GM23338 (cell line): ENCODE measurements around the gene RNF5. TPM values are rescaled to one million over a fixed set of nuclear protein-coding genes. Genes with fewer than 3 reads are reported as not detected.
A peak's percentile ranks its signal among the peaks of the same experiment; 100 is the strongest.

Experiments
- ATAC-seq: fragments of 200-7000 bp; cut with Tn5 transposase; 3 replicates; pipeline ENCODE4 v1.9.1; 2020
- DNase-seq: peaks from one replicate; pipeline ENCODE4 v3.0.0-alpha.2; 2015; ENCODE audit warnings: low spot score
- H2AFZ ChIP-seq: fragments of 200-600 bp; sonication (generic); 2 replicates; pipeline ENCODE4 v1.8.0; 2016; ENCODE audit warnings: antibody characterized with exemption, mild to moderate bottlenecking, moderate library complexity
- H3F3A ChIP-seq: fragments of 200-600 bp; sonication (generic); replicated peaks from 2 replicates; pipeline ENCODE4 v1.8.0; 2017; ENCODE audit warnings: antibody characterized with exemption, mixed run types, low read depth
- H3K27ac ChIP-seq: fragments of 200-600 bp; sonication (generic); 2 replicates; pipeline ENCODE4 v1.6.1; 2016; ENCODE audit warnings: low read depth
- H3K27me3 ChIP-seq: fragments of 200-600 bp; sonication (generic); 2 replicates; pipeline ENCODE4 v1.8.0; 2016; ENCODE audit warnings: mild to moderate bottlenecking, mixed run types, moderate library complexity; ENCODE audit not compliant: insufficient read depth
- H3K36me3 ChIP-seq: fragments of 200-600 bp; sonication (generic); 2 replicates; pipeline ENCODE4 v1.8.0; 2016; ENCODE audit warnings: mild to moderate bottlenecking; ENCODE audit not compliant: insufficient read depth
- H3K4me1 ChIP-seq: fragments of 200-600 bp; sonication (generic); 2 replicates; pipeline ENCODE4 v1.8.0; 2016; ENCODE audit warnings: mild to moderate bottlenecking, moderate library complexity; ENCODE audit not compliant: insufficient read depth
- H3K4me2 ChIP-seq: fragments of 200-600 bp; sonication (generic); 2 replicates; pipeline ENCODE4 v1.7.1; 2017; ENCODE audit warnings: mixed run types
- H3K4me3 ChIP-seq: fragments of 200-600 bp; sonication (generic); 2 replicates; pipeline ENCODE4 v1.6.1; 2016; ENCODE audit warnings: mixed run types
- H3K79me2 ChIP-seq: fragments of 200-600 bp; sonication (generic); replicated peaks from 2 replicates; pipeline ENCODE4 v1.8.0; 2017; ENCODE audit warnings: mild to moderate bottlenecking; ENCODE audit not compliant: insufficient read depth
- H3K9me2 ChIP-seq: fragments of 200-600 bp; sonication (generic); 2 replicates; pipeline ENCODE4 v1.8.0; 2017; ENCODE audit not compliant: insufficient read depth
- H4K20me1 ChIP-seq: fragments of 200-600 bp; sonication (generic); replicated peaks from 2 replicates; pipeline ENCODE4 v1.8.0; 2017; ENCODE audit warnings: mild to moderate bottlenecking; ENCODE audit not compliant: insufficient read depth
- H3K27ac Mint-ChIP-seq: 2 replicates; pipeline ENCODE4 v1.8.0; 2020; ENCODE audit warnings: inconsistent platforms, mild to moderate bottlenecking, moderate library complexity, mixed read lengths
- H3K27me3 Mint-ChIP-seq: 3 replicates; pipeline ENCODE4 v1.8.0; 2022; ENCODE audit warnings: low read depth, mild to moderate bottlenecking, moderate library complexity, mixed read lengths, inconsistent platforms; ENCODE audit not compliant: insufficient read depth, poor library complexity
- H3K36me3 Mint-ChIP-seq: 3 replicates; pipeline ENCODE4 v1.8.0; 2021; ENCODE audit warnings: low read depth, mild to moderate bottlenecking, inconsistent platforms, moderate library complexity, mixed read lengths
- H3K4me1 Mint-ChIP-seq: 3 replicates; pipeline ENCODE4 v1.8.0; 2020; ENCODE audit warnings: mild to moderate bottlenecking, inconsistent platforms, mixed read lengths
- H3K4me3 Mint-ChIP-seq: 3 replicates; pipeline ENCODE4 v1.8.0; 2021; ENCODE audit warnings: moderate library complexity, mild to moderate bottlenecking, inconsistent platforms, mixed read lengths
- H3K9me3 Mint-ChIP-seq: 3 replicates; pipeline ENCODE4 v1.8.0; 2020; ENCODE audit warnings: moderate library complexity, mild to moderate bottlenecking, inconsistent platforms, mixed read lengths
- CREB1 ChIP-seq: fragments of 250-450 bp; sonication (Bioruptor Pico); IDR thresholded peaks from 2 replicates; pipeline ENCODE4 v1.5.0; 2020; ENCODE audit warnings: low read depth, mild to moderate bottlenecking, moderate library complexity
- CTCF ChIP-seq, 2 experiments: fragments of 200-600 bp in 1 of 2; sonication (generic) in 1 of 2; conservative IDR thresholded peaks; 2 replicates each; pipeline versions ENCODE4 v1.5.1 to v1.6.1; 2016 to 2017; ENCODE audit warnings: antibody characterized with exemption in 2 of 2, low read depth in 2 of 2, mild to moderate bottlenecking in 2 of 2, moderate library complexity in 1 of 2
- ETS1 ChIP-seq: IDR thresholded peaks from 2 replicates; pipeline ENCODE4 v1.6.1; 2016; ENCODE audit warnings: antibody characterized with exemption
- EZH2 ChIP-seq: fragments of 200-600 bp; sonication (generic); IDR thresholded peaks from one replicate; pipeline ENCODE4 v1.8.0; 2017; ENCODE audit warnings: antibody characterized with exemption, mild to moderate bottlenecking, low read depth; ENCODE audit not compliant: unreplicated experiment
- EZH2phosphoT487 ChIP-seq: fragments of 200-600 bp; sonication (generic); IDR thresholded peaks from one replicate; pipeline ENCODE4 v1.8.1; 2018; ENCODE audit warnings: antibody characterized with exemption; ENCODE audit not compliant: unreplicated experiment
- JUNB ChIP-seq: IDR thresholded peaks from one replicate; pipeline ENCODE4 v1.6.1; 2016; ENCODE audit warnings: antibody characterized with exemption; ENCODE audit not compliant: unreplicated experiment
- NANOG ChIP-seq: IDR thresholded peaks from 2 replicates; pipeline ENCODE4 v1.6.1; 2016; ENCODE audit warnings: antibody characterized with exemption, borderline replicate concordance
- POLR2AphosphoS5 ChIP-seq: IDR thresholded peaks from 2 replicates; pipeline ENCODE4 v1.6.1; 2016; ENCODE audit warnings: antibody characterized with exemption, low read depth
- REST ChIP-seq: IDR thresholded peaks from one replicate; pipeline ENCODE4 v1.6.1; 2018; ENCODE audit warnings: antibody characterized with exemption; ENCODE audit not compliant: unreplicated experiment
- STAT1 ChIP-seq: IDR thresholded peaks from one replicate; pipeline ENCODE4 v1.6.1; 2016; ENCODE audit warnings: antibody characterized with exemption; ENCODE audit not compliant: unreplicated experiment
- ZNF114 ChIP-seq: fragments of 250-450 bp; sonication (Bioruptor Pico); IDR thresholded peaks from 2 replicates; pipeline ENCODE4 v1.5.0; 2020; ENCODE audit warnings: mild to moderate bottlenecking, moderate library complexity
- ZNF462 ChIP-seq: fragments of 250-450 bp; sonication (Bioruptor Pico); IDR thresholded peaks from 2 replicates; pipeline ENCODE4 v1.5.0; 2020; ENCODE audit warnings: mild to moderate bottlenecking, moderate library complexity
- polyA plus RNA-seq: library from polyadenylated mRNA; unstranded; fragments of >200 nt; fragmentation: Nextera tagmentation; extraction: Ambion mirVana; gene quantifications from 2 replicates; pipeline ENCODE4 v1.2.1, GENCODE V29; 2016
- total RNA-seq: library from RNA; depleted of rRNA; stranded (reverse); fragments of >200 nt; shearing (Covaris generic); gene quantifications from 2 replicates; pipeline ENCODE4 v1.2.3, GENCODE V29; 2014

Gene RNF5
- total and polyA plus RNA-seq, 2 experiments from 2014 or later, result 119 to 164 TPM

GRCh38 chr6:32128751-32129296 lies 49.4 kb upstream of the RNF5 start:
- Histone ChIP-seq H3K79me2 (peaks cover 20% of the 10 kb centered on the region), H3F3A (peaks cover 10% of the 10 kb centered on the region; the same call in 1 of the 2 replicates), H3K9me2 (no peaks in the 10 kb centered on the region), H4K20me1 (0 out of 2 replicates have a peak, but pooled peaks cover 5% of the 10 kb centered on the region), H2AFZ (no peak overlapping the region), H3K4me1 (peaks cover 22% of the 10 kb centered on the region), H3K4me2 (peak overlapping the region; percentile 96; the same call in 1 of the 2 replicates), H3K4me3 (peak overlapping the region; percentile 96), H3K27me3 (no peaks in the 10 kb centered on the region), H3K36me3 (0 out of 2 replicates have a peak, but pooled peaks cover 5% of the 10 kb centered on the region), H3K27ac (no peak overlapping the region; the same call in 1 of the 2 replicates)
- no peak for ATAC-seq
- H3K36me3 Mint-ChIP-seq, result peaks cover 21% of the 10 kb centered on the region
- no peak for TF ChIP-seq EZH2
- TF ChIP-seq ETS1, result no peak
- no peak for TF ChIP-seq ZNF114 (CRISPR knock-in tag)
- no peak for TF ChIP-seq POLR2AphosphoS5
- no peak for TF ChIP-seq NANOG
- no peak for TF ChIP-seq CTCF (conservative IDR thresholded peaks at IDR 0.05; ENCODE audit: low read depth in 2 of 2)
- TF ChIP-seq EZH2phosphoT487, result no peak
- no peak for TF ChIP-seq ZNF462 (CRISPR knock-in tag)
- no peak for TF ChIP-seq CREB1
- TF ChIP-seq REST, result no peak
- no peak for TF ChIP-seq JUNB
- no peak for TF ChIP-seq STAT1
- peaks cover 16% of the 10 kb centered on the region for H3K27me3 Mint-ChIP-seq
- H3K27ac Mint-ChIP-seq, result peak overlapping the region; percentile 86
- H3K4me3 Mint-ChIP-seq, result peak overlapping the region; percentile 100
- no peaks in the 10 kb centered on the region for H3K9me3 Mint-ChIP-seq
- no peak for DNase-seq
- H3K4me1 Mint-ChIP-seq, result peaks cover 23% of the 10 kb centered on the region
